GM19025 (cell line): Measurements from ENCODE around the gene PELI3.

Experiments used
- ATAC-seq: cut with Tn5 transposase; IDR thresholded peaks from one replicate; pipeline ENCODE4 v1.9.1; 2021; ENCODE audit warnings: mild to moderate bottlenecking, low read depth, moderate library complexity; ENCODE audit not compliant: unreplicated experiment

Gene PELI3

DNA sequence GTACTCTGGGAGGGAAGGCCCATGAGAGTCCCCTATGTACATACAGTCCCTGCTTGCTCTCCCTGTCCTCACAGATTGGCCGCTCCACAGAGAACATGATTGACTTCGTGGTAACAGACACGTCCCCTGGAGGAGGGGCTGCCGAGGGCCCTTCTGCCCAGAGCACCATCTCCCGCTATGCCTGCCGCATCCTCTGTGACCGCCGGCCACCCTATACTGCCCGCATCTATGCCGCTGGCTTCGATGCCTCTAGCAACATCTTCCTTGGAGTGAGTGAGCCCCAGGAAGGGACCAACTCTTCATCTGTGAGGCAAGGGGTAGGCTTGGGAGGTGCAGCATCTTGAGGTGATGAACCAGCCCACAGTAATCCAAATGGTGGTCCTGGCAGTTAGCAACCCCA, 6.5 kb downstream of the PELI3 start:
- ATAC-seq, result no peak

- ATAC-seq, result no peak
Measured at GRCh38 chr11:66473608-66474515, 7.2 kb downstream of the PELI3 start.

- ATAC-seq, result no peak
Measured at GRCh38 chr11:66475349-66476172, 8.9 kb downstream of the PELI3 start.

- no peak for ATAC-seq
Measured at GRCh38 chr11:66476173-66476840, 9.6 kb downstream of the PELI3 start.

DNA sequence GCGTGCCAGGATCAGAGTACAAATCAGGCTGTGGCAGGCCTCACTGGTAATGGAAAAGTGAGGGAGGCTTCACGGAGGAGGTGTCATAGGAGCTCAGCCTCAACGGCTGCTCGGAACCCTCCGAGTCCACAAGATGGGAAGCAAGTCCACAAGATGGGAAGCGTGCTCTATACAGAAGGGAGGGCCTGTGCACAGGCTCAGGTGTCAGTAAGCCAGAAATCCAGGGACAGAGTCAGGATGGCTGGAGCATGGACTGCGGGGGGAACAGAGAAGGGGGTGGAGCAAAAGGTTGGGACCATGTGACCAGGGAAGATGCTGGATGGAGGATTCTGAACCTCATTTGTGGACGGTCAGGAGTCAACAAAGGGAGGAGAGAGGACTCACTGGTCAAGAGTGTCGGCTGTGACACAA, 10.1 kb downstream of the PELI3 start:
- ATAC-seq, result no peak

GRCh38 chr11:66477263-66478201, 10.8 kb downstream of the PELI3 start:
- no peak for ATAC-seq

DNA sequence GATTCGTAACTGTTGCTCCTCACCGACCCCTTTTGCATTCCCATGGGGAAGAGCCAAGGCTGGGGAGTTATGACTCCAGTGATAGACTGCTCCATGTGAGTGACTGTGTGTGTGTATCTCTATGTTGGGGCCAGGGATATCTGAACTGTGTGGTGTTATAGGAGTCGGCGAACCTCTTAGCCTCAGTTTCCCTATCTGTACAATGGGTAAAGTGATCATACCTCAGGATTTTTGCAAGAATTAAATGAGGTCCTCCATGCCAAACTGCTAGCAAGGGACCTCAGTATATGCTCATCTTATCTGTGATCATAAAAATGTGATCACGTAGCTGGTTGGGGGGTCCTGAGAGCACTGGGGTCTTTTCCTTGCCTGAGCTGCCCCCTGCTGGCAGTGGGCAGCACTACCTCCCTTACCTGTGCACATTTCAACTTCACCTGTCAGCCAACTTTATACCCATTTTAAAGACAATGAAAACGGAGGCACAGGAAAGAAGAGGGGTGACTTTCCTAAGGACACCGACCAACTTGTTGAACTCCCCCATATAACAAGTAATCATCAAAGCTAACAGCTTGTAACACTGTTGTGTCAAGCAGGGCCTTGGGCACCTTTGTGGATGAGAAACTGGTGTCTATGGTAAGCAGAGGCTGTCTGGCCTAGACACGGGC, 12.2 kb downstream of the PELI3 start:
- ATAC-seq, result no peak

DNA sequence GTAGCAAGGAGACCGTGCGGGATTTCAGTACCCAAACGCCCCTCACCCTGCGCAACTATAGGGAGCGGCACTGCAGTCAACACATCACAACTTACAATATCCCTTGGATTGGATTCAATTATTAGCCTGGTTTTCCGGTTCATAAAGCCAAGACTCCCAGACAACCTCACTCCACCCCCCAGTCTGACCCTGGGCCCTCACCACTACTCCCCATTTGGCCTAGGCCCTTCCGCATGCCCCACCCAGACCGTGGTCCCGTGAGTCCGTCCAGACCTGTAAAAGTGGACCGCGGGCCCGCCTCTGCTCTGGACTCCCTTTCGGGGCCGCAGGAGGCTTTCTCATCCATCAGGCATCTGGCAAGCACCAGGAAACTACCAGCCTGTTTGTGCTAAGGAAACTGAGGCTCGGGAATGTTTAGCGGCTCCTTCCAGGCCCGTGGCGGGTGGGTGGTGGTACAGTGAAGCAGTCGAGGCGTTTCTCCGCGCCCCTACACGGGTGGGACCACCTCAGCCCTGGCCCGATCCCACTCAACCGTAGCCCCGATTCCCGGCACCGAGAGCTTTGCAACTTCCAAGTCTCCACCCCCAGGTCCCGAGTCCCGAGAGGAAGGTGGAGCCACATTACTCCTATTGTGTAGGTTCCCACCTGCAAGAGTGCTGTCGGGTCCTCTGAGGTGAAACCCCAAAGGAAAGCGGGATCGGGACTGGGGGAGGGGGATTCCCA, 12.8 kb downstream of the PELI3 start:
- ATAC-seq, result no peak

GRCh38 chr11:66480117-66480938, 13.6 kb downstream of the PELI3 start, which contains the start of gene DPP3:
Gene DPP3, plus strand, starts transcription at chr11:66480434. Its CDS starts 1,767 bp downstream, at chr11:66482201.
- ATAC-seq, result peak; percentile 92

GRCh38 chr11:66484806-66485380, 18.2 kb downstream of the PELI3 start:
- ATAC-seq, result no peak

GRCh38 chr11:66488957-66489356, 22.3 kb downstream of the PELI3 start:
- no peak for ATAC-seq

GRCh38 chr11:66489636-66490035, 22.9 kb downstream of the PELI3 start:
- ATAC-seq, result no peak

DNA sequence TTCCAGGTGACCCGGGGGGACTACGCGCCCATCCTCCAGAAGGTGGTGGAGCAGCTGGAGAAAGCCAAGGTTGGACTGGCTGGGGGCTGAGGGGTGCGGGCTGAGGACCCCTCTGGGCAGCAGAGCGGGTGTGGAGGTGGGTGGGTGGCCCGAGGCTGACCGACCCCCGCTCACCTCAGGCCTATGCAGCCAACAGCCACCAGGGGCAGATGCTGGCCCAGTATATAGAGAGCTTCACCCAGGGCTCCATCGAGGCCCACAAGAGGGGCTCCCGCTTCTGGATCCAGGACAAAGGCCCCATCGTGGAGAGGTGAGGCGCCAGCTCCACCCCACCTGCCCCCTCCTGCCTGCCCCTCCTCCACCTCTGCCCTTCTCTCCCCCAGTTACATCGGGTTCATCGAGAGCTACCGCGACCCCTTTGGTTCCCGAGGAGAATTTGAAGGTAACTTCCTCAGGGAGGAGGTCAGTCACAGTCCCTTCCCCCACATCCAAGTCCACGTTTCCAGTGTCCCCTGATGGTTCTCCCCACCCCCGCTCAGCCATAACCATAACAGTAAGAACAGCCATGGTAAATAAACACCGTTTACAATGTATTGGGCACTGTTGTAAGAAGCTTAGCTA, 24.7 kb downstream of the PELI3 start:
- ATAC-seq, result no peak

- no peak for ATAC-seq
Measured at GRCh38 chr11:66492161-66492865, 25.6 kb downstream of the PELI3 start.

DNA sequence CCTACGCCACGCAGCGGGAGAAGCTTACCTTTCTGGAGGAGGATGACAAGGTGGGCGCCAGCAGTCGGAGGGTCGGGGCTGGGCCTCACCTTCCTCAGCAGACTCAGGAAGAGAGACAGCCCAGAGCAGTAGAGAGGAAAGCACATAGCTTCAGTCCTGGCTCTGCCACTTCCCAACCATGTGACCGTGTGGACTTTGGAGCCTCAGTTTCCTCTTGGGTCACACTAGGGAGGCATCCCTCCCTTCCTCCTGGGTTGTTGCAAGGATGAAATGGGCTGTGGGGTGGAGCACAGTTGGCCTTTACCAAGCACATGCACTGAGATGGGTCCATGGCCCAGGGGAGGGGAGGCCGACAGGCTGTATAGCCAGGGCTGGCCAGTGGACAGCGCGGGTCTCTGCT, 26.4 kb downstream of the PELI3 start:
- no peak for ATAC-seq

- no peak for ATAC-seq
Measured at GRCh38 chr11:66494458-66494857, 27.8 kb downstream of the PELI3 start.
